HepG2 (cell line): ENCODE data around the gene TEX19. TPM values are rescaled to one million over a fixed set of nuclear protein-coding genes. Genes with fewer than 3 reads are reported as not detected.

Source experiments
- FOSL2 ChIP-seq: sonication (generic); formaldehyde crosslinking; IDR thresholded peaks from 2 replicates; pipeline ENCODE4 v1.4.0; 2020; ENCODE audit warnings: missing genetic modification reagents
- FOXK1 ChIP-seq: sonication (generic); formaldehyde crosslinking; IDR thresholded peaks from 2 replicates; pipeline ENCODE4 v1.4.0; 2020; ENCODE audit warnings: low read depth, missing genetic modification reagents, borderline replicate concordance
- HCFC1 ChIP-seq: fragments of 150-350 bp; IDR thresholded peaks from 2 replicates; pipeline ENCODE4 v1.6.1; 2014; ENCODE audit warnings: low read depth, low read length
- HNRNPK ChIP-seq: fragments of 200-400 bp; formaldehyde crosslinking; IDR thresholded peaks from 2 replicates; pipeline ENCODE4 v1.6.1; 2018; ENCODE audit warnings: low read length, low read depth, moderate library complexity, mild to moderate bottlenecking; ENCODE audit not compliant: poor library complexity, severe bottlenecking
- NR2F1 ChIP-seq, 2 experiments: fragments of 450-650 bp in 1 of 2; formaldehyde crosslinking in 1 of 2; IDR thresholded peaks; 2 replicates each; pipeline versions ENCODE4 v1.5.0 to v1.6.1; 2016 to 2020; ENCODE audit warnings: mild to moderate bottlenecking in 1 of 2, missing compliant biosample characterization in 1 of 2, missing genetic modification reagents in 1 of 2, moderate library complexity in 1 of 2
- NR2F6 ChIP-seq, 2 experiments: IDR thresholded peaks; 2 replicates each; pipeline ENCODE4 v1.6.1; 2016; ENCODE audit warnings: antibody characterized with exemption in 1 of 2, mild to moderate bottlenecking in 1 of 2
- RARA ChIP-seq: IDR thresholded peaks from 2 replicates; pipeline ENCODE4 v1.6.1; 2016; ENCODE audit warnings: missing genetic modification reagents, missing compliant biosample characterization
- SKI ChIP-seq: fragments of 450-650 bp; IDR thresholded peaks from one replicate; pipeline ENCODE4 v1.6.1; 2018; ENCODE audit warnings: mild to moderate bottlenecking; ENCODE audit not compliant: partially characterized antibody
- ZFAT ChIP-seq: sonication (generic); formaldehyde crosslinking; conservative IDR thresholded peaks from 2 replicates; pipeline ENCODE4 v1.8.1; 2023; ENCODE audit warnings: missing genetic modification reagents, inconsistent platforms
- ZMYM3 ChIP-seq: sonication (generic); formaldehyde crosslinking; IDR thresholded peaks from 2 replicates; pipeline ENCODE4 v1.5.1; 2020; ENCODE audit warnings: mild to moderate bottlenecking, missing genetic modification reagents
- ZNF660 ChIP-seq: sonication (generic); formaldehyde crosslinking; IDR thresholded peaks from 2 replicates; pipeline ENCODE4 v1.5.1; 2020; ENCODE audit warnings: mild to moderate bottlenecking, low read depth, missing genetic modification reagents, borderline replicate concordance
- polyA plus RNA-seq, 8 experiments: library from polyadenylated mRNA; depleted of rRNA in 3 of 8; stranded (reverse) in 7 of 8; unstranded in 1 of 8; fragments of >200 nt; fragmentation: Illumina TruSeq in 4 of 8; extraction: Trizol in 4 of 8; gene quantifications; 2 replicates each; pipeline versions ENCODE4 v1.2.1 to v1.2.3, GENCODE V29; 2011 to 2016; ENCODE audit warnings: low read depth in 4 of 8, missing spikeins in 1 of 8, mixed read lengths in 1 of 8; ENCODE audit not compliant: insufficient read depth in 1 of 8
- total RNA-seq, 5 experiments: library from RNA; depleted of rRNA; stranded (reverse); fragments of >200 nt; fragmentation: Illumina TruSeq; extraction: Trizol; gene quantifications; 2 replicates each; pipeline ENCODE4 v1.2.3, GENCODE V29; 2016; ENCODE audit warnings: low read depth in 1 of 5
- TF ChIP-seq, protein P1 (sequence below): sonication (generic); formaldehyde crosslinking; IDR thresholded peaks from 2 replicates; pipeline ENCODE4 v1.8.1; 2023; ENCODE audit warnings: mild to moderate bottlenecking, missing genetic modification reagents, borderline replicate concordance
- TF ChIP-seq, protein P2 (sequence below): sonication (generic); formaldehyde crosslinking; IDR thresholded peaks from 2 replicates; pipeline ENCODE4 v1.5.0; 2020; ENCODE audit warnings: mild to moderate bottlenecking, missing genetic modification reagents
- TF ChIP-seq, protein P3 (sequence below): sonication (generic); formaldehyde crosslinking; IDR thresholded peaks from 2 replicates; pipeline ENCODE4 v1.4.0; 2020; ENCODE audit warnings: missing genetic modification reagents, borderline replicate concordance
- TF ChIP-seq, protein P4 (sequence below): sonication (generic); formaldehyde crosslinking; IDR thresholded peaks from 2 replicates; pipeline ENCODE4 v1.4.0; 2020; ENCODE audit warnings: missing genetic modification reagents
- TF ChIP-seq, protein P5 (sequence below): sonication (generic); formaldehyde crosslinking; conservative IDR thresholded peaks from 2 replicates; pipeline ENCODE4 v1.4.0; 2020; ENCODE audit warnings: missing genetic modification reagents

The TEX19 gene
- total and polyA plus RNA-seq, 2 of the 13 experiments (the other 11 are each of a cell fraction or from before 2014, with no cell fraction given): 1.3 to 6.0 TPM

DNA sequence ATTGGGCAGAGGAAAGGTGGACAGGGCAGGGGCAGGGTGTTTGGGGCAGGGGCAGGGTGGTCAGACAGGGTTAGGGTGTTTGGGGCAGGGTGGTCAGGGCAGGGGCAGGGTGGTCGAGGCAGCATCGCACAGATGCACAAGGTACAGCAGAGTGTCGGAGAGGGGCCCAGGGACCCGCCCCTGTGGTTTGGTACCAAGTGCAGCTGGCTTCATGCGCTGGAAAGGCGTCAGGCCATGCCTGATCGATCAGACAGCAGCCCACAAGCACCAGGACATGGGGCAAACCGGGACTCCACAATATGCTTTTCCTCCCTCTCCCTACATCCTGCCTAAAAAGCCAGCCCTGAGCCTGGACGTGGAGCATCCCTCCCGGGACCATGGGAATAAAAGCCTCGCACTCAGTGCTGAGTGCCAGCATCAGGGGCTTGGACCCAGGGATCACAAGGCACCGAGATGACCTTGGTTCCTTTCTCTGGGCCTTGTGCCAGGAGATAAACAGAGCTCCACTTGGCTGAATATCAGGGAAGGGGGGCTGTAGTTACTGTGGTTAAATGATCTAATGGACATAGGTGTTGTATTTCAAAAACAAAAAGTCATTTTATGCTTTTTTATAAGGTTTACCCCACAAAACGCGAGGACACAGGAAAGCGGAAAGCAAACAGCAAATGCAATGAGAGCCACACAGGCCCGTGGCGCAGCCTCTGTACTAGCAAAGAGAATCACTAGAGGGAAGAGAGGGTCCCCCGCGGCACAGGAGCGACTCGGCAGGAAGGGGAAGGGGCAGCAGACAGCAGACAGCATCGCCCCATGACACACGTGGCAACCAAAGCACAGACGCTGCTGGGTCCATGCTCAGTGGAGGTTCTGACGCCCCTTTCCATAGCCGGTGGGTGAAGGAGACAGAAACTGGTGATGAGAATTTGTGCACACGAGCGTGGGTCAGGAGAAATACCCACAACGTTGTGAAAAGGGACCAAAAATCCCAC lies 53.8 kb downstream of the TEX19 start (continued):
- TF ChIP-seq FOXK1 (CRISPR knock-in tag) (0 out of 2 replicates have a peak, but pooled peaks have one; percentile 15), NR2F1 (CRISPR knock-in tag; IDR thresholded peaks at IDR 0.05) (no peak; a peak in 1 of 4 replicates), ZMYM3 (CRISPR knock-in tag) (no peak; the same call in 1 of the 2 replicates), RARA (CRISPR knock-in tag) (peak; percentile 59; the same call in 1 of the 2 replicates), HCFC1 (no peak), ZFAT (CRISPR knock-in tag) (no peak), NR2F6 (IDR thresholded peaks at IDR 0.05) (peak; percentile 54; the same call in 1 of the 2 replicates), NR2F6 (CRISPR knock-in tag; IDR thresholded peaks at IDR 0.05) (peak; percentile 63; the same call in 1 of the 2 replicates), FOSL2 (CRISPR knock-in tag) (no peak; the same call in 1 of the 2 replicates), ZNF660 (CRISPR knock-in tag) (no peak), SKI (no peak), HNRNPK (peak; percentile 36)
- TF ChIP-seq, protein P1, sequence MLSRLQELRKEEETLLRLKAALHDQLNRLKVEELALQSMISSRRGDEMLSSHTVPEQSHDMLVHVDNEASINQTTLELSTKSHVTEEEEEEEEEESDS (CRISPR knock-in tag): no peak
- TF ChIP-seq, protein P2, sequence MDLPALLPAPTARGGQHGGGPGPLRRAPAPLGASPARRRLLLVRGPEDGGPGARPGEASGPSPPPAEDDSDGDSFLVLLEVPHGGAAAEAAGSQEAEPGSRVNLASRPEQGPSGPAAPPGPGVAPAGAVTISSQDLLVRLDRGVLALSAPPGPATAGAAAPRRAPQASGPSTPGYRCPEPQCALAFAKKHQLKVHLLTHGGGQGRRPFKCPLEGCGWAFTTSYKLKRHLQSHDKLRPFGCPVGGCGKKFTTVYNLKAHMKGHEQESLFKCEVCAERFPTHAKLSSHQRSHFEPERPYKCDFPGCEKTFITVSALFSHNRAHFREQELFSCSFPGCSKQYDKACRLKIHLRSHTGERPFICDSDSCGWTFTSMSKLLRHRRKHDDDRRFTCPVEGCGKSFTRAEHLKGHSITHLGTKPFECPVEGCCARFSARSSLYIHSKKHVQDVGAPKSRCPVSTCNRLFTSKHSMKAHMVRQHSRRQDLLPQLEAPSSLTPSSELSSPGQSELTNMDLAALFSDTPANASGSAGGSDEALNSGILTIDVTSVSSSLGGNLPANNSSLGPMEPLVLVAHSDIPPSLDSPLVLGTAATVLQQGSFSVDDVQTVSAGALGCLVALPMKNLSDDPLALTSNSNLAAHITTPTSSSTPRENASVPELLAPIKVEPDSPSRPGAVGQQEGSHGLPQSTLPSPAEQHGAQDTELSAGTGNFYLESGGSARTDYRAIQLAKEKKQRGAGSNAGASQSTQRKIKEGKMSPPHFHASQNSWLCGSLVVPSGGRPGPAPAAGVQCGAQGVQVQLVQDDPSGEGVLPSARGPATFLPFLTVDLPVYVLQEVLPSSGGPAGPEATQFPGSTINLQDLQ (CRISPR knock-in tag): no peak
- TF ChIP-seq, protein P3, sequence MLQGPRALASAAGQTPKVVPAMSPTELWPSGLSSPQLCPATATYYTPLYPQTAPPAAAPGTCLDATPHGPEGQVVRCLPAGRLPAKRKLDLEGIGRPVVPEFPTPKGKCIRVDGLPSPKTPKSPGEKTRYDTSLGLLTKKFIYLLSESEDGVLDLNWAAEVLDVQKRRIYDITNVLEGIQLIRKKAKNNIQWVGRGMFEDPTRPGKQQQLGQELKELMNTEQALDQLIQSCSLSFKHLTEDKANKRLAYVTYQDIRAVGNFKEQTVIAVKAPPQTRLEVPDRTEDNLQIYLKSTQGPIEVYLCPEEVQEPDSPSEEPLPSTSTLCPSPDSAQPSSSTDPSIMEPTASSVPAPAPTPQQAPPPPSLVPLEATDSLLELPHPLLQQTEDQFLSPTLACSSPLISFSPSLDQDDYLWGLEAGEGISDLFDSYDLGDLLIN (CRISPR knock-in tag): no peak
- TF ChIP-seq, protein P4, sequence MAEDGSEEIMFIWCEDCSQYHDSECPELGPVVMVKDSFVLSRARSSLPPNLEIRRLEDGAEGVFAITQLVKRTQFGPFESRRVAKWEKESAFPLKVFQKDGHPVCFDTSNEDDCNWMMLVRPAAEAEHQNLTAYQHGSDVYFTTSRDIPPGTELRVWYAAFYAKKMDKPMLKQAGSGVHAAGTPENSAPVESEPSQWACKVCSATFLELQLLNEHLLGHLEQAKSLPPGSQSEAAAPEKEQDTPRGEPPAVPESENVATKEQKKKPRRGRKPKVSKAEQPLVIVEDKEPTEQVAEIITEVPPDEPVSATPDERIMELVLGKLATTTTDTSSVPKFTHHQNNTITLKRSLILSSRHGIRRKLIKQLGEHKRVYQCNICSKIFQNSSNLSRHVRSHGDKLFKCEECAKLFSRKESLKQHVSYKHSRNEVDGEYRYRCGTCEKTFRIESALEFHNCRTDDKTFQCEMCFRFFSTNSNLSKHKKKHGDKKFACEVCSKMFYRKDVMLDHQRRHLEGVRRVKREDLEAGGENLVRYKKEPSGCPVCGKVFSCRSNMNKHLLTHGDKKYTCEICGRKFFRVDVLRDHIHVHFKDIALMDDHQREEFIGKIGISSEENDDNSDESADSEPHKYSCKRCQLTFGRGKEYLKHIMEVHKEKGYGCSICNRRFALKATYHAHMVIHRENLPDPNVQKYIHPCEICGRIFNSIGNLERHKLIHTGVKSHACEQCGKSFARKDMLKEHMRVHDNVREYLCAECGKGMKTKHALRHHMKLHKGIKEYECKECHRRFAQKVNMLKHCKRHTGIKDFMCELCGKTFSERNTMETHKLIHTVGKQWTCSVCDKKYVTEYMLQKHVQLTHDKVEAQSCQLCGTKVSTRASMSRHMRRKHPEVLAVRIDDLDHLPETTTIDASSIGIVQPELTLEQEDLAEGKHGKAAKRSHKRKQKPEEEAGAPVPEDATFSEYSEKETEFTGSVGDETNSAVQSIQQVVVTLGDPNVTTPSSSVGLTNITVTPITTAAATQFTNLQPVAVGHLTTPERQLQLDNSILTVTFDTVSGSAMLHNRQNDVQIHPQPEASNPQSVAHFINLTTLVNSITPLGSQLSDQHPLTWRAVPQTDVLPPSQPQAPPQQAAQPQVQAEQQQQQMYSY (CRISPR knock-in tag): no peak
- TF ChIP-seq, protein P5, sequence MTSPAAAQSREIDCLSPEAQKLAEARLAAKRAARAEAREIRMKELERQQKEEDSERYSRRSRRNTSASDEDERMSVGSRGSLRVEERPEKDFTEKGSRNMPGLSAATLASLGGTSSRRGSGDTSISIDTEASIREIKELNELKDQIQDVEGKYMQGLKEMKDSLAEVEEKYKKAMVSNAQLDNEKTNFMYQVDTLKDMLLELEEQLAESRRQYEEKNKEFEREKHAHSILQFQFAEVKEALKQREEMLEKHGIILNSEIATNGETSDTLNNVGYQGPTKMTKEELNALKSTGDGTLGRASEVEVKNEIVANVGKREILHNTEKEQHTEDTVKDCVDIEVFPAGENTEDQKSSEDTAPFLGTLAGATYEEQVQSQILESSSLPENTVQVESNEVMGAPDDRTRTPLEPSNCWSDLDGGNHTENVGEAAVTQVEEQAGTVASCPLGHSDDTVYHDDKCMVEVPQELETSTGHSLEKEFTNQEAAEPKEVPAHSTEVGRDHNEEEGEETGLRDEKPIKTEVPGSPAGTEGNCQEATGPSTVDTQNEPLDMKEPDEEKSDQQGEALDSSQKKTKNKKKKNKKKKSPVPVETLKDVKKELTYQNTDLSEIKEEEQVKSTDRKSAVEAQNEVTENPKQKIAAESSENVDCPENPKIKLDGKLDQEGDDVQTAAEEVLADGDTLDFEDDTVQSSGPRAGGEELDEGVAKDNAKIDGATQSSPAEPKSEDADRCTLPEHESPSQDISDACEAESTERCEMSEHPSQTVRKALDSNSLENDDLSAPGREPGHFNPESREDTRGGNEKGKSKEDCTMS (CRISPR knock-in tag): no peak
